GM12878 (cell line): ENCODE data around the gene CCSER1. TPM values are rescaled to one million over a fixed set of nuclear protein-coding genes. Genes with fewer than 3 reads are reported as not detected.
"Not testable (repeated sequence)": the region's sequence is repeated elsewhere in the genome, so short reads cannot be mapped to it uniquely, and the experiment has no call there.

Experiments
- ATAC-seq: fragments of 200-7000 bp; cut with Tn5 transposase; 3 replicates; pipeline ENCODE4 v1.9.1; 2020; ENCODE audit warnings: mild to moderate bottlenecking, moderate library complexity
- BruUV-seq: library from RNA; stranded (reverse); fragments of 400-500 nt; replicated peaks from 2 replicates; lab custom pipeline; 2021; lab: Mats Ljungman, UMichigan
- CTCF ChIA-PET: fragments of 300-600 bp; sonication (Branson Sonifier 250); formaldehyde crosslinking; extraction: SDS; loops from one replicate; lab custom pipeline; 2021; ENCODE audit warnings: inconsistent platforms; lab: Yijun Ruan, JAX
- POLR2A ChIA-PET: fragments of 350-600 bp; formaldehyde crosslinking; extraction: SDS; loops from one replicate; lab custom pipeline; 2021; ENCODE audit warnings: inconsistent platforms; lab: Charles Lee
- RAD21 ChIA-PET: fragments of 300-600 bp; sonication (Branson Sonifier 250); formaldehyde crosslinking; loops from one replicate; lab custom pipeline; 2023; ENCODE audit warnings: antibody characterized with exemption; ENCODE audit not compliant: unreplicated experiment; lab: Charles Lee
- SMC1A ChIA-PET: fragments of 300-600 bp; sonication (Branson Sonifier 250); formaldehyde crosslinking; loops from one replicate; lab custom pipeline; 2023; ENCODE audit not compliant: unreplicated experiment, uncharacterized antibody; lab: Charles Lee
- DNase-seq: peaks from one replicate; pipeline ENCODE4 v3.0.0-alpha.2; 2011; ENCODE audit warnings: low read depth, low spot score
- FAIRE-seq: peaks from 3 replicates; lab custom pipeline; 2011; peaks lifted over from hg19 to GRCh38; lab: Jason Lieb, UNC
- H2AFZ ChIP-seq: 2 replicates; pipeline ENCODE4 v1.6.0; 2011; ENCODE audit warnings: low read depth, low read length, control low read depth; ENCODE audit not compliant: control insufficient read depth
- H3K27ac ChIP-seq: 2 replicates; pipeline ENCODE4 v1.5.1; 2011; ENCODE audit warnings: control low read depth; ENCODE audit not compliant: control insufficient read depth, insufficient read depth
- H3K27me3 ChIP-seq, 2 experiments: replicated peaks in 1 of 2; 2 replicates each; pipeline versions ENCODE4 v1.6.0 to v1.6.1; 2011; ENCODE audit warnings: low read length in 1 of 2; ENCODE audit not compliant: control insufficient read depth in 2 of 2, insufficient read depth in 2 of 2
- H3K36me3 ChIP-seq, 2 experiments: 2 replicates each; pipeline ENCODE4 v1.5.1; 2011; ENCODE audit warnings: low read length in 1 of 2; ENCODE audit not compliant: control insufficient read depth in 2 of 2, insufficient read depth in 2 of 2
- H3K4me1 ChIP-seq: 2 replicates; pipeline ENCODE4 v1.6.1; 2011; ENCODE audit warnings: mild to moderate bottlenecking, low read length, moderate library complexity, mixed read lengths; ENCODE audit not compliant: control insufficient read depth, insufficient read depth
- H3K4me2 ChIP-seq: 2 replicates; pipeline ENCODE4 v1.6.0; 2011; ENCODE audit warnings: control low read depth; ENCODE audit not compliant: control insufficient read depth, insufficient read depth
- H3K4me3 ChIP-seq: fragments of 200-600 bp; sonication (generic); 2 replicates; pipeline ENCODE4 v1.5.1; 2016
- H3K79me2 ChIP-seq: 2 replicates; pipeline ENCODE4 v1.6.0; 2011; ENCODE audit warnings: low read length; ENCODE audit not compliant: control insufficient read depth, insufficient read depth
- H3K9ac ChIP-seq: 2 replicates; pipeline ENCODE4 v1.8.0; 2011; ENCODE audit warnings: low read length, control low read depth, mixed read lengths; ENCODE audit not compliant: control insufficient read depth, insufficient read depth
- H3K9me3 ChIP-seq: replicated peaks from 3 replicates; pipeline ENCODE4 v1.5.1; 2011; ENCODE audit warnings: mild to moderate bottlenecking, low read length; ENCODE audit not compliant: control insufficient read depth, insufficient read depth
- H4K20me1 ChIP-seq: 2 replicates; pipeline ENCODE4 v1.6.0; 2011; ENCODE audit not compliant: control insufficient read depth, insufficient read depth
- CHD1 ChIP-seq: IDR thresholded peaks from 2 replicates; pipeline ENCODE4 v1.6.1; 2012; ENCODE audit warnings: low read depth, low read length, improper control_type of control experiment
- SPI1 ChIP-seq: IDR thresholded peaks from 2 replicates; pipeline ENCODE4 v1.6.1; 2011; ENCODE audit warnings: low read depth, mild to moderate bottlenecking, low read length, moderate library complexity, borderline replicate concordance; ENCODE audit not compliant: insufficient read depth
- WGBS: methylation state at CpG from one replicate; pipeline ENCODE4 v1.1.6; 2016; ENCODE audit warnings: low lambda C conversion rate; ENCODE audit not compliant: insufficient replicate concordance, insufficient coverage; ENCODE audit errors: missing lambda C conversion rate; 5-methylcytosine and 5-hydroxymethylcytosine counted together
- in situ Hi-C: fragments of 300-500 bp; cut with MboI; formaldehyde crosslinking; loops from 9 replicates; pipeline ENCODE4 v1.14.3; 2018; ENCODE audit warnings: mixed read lengths
- intact Hi-C: fragments of 100-400 bp; cut with micrococcal nuclease; formaldehyde crosslinking; loops from one replicate; pipeline ENCODE4 v1.14.2; 2022; ENCODE audit not compliant: unreplicated experiment
- polyA plus RNA-seq, 11 experiments: library from polyadenylated mRNA; depleted of rRNA in 4 of 11; unstranded in 6 of 11; stranded (reverse) in 5 of 11; fragments of >200 nt; fragmentation: Nextera tagmentation in 4 of 11; fragmentation: Illumina TruSeq in 1 of 11; extraction: Ambion mirVana in 4 of 11; extraction: Trizol in 1 of 11; gene quantifications; 1 replicate in 1 of 11; 2 replicates in 10 of 11; pipeline versions ENCODE4 v1.2.1 to v1.2.3, GENCODE V29; 2011 to 2016; ENCODE audit warnings: inconsistent platforms in 2 of 11, missing spikeins in 2 of 11, low read depth in 1 of 11
- total RNA-seq, 4 experiments: library from RNA; depleted of rRNA in 3 of 4; stranded (reverse); fragments of >200 nt in 3 of 4; fragmentation: Illumina TruSeq in 1 of 4; extraction: Trizol in 1 of 4; gene quantifications; 2 replicates each; pipeline versions ENCODE4 v1.2.1 to v1.2.3, GENCODE V29; 2013 to 2021

The CCSER1 gene
- total and polyA plus RNA-seq, 10 of the 15 experiments (the other 5 are each of a cell fraction or from before 2014, with no cell fraction given) = 0.22 to 2.7 (median 1.0) TPM

DNA sequence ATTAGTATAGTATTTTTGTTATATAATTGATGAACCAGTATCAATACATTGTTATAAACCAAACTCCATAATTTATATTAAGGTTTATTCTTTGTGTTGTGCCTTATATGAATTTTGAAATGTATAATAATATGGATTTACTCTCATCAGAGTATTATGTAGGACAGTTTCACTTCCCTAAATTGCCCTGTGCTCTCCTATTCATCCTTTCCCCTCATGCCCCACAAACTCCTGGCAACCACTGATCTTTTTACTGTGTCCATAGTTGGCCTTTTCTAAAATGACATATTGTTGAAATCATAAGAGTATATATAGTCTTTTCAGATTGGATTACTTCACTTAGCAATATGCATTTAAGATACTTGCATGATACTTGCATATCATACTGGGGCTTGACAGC lies 1218.4 kb downstream of the CCSER1 start:
- in situ Hi-C loops (no loop called here), intact Hi-C loops (no loop called here)
- BruUV-seq = no TSS peak
- ChIA-PET SMC1A (no interaction called here), RAD21 (no interaction called here), CTCF (no interaction called here), POLR2A (no interaction called here)
- peak; percentile 87 for ATAC-seq
- no peak for FAIRE-seq
- Histone ChIP-seq H3K36me3 (no peaks in the 10 kb centered on the region), H3K4me2 (no peak overlapping the region), H3K4me1 (no peaks in the 10 kb centered on the region), H3K4me3 (no peak overlapping the region), H3K9me3 (no peaks in the 10 kb centered on the region), H2AFZ (no peak overlapping the region), H3K9ac (no peak overlapping the region), H3K79me2 (no peaks in the 10 kb centered on the region), H3K27ac (no peak overlapping the region), H3K27me3 (no peaks in the 10 kb centered on the region), H4K20me1 (no peaks in the 10 kb centered on the region)
- no peak for DNase-seq
- TF ChIP-seq CHD1 = no peak
- peak; percentile 73 for TF ChIP-seq SPI1
- TF ChIP-seq, all 136 proteins: peak for 1

DNA sequence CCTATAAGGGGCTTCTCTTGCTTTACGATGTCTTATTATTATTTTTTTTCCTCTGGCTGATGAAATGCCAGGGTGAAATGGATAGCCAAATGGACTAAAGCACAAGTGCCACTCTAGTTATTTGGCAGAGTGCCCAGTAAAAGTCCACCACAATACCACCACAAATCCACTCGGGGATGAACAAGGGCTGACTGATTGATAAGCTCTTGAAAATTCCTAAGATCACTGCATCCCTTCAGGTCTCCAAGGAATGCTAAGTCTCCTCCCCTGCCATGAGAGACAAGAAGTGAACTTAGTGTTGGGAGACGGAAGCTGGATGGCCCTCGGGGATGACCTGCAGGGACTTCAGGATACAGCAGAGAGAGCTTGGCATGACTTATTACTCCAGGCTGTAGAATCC lies 1229.3 kb downstream of the CCSER1 start:
- DNase-seq, ATAC-seq, intact Hi-C loops, POLR2A ChIA-PET, H3K79me2 ChIP-seq, RAD21 ChIA-PET, H3K36me3 ChIP-seq, H3K27ac ChIP-seq, H3K4me3 ChIP-seq, H3K4me2 ChIP-seq, H3K9me3 ChIP-seq, H4K20me1 ChIP-seq, BruUV-seq, FAIRE-seq, H3K27me3 ChIP-seq, H3K4me1 ChIP-seq, H3K9ac ChIP-seq, in situ Hi-C loops, H2AFZ ChIP-seq: not testable (repeated sequence)
- WGBS = 39% methylated on average over 4 of the region's 4 CpGs
- CTCF ChIA-PET = interaction anchor here (1.1 kb wide), 1 partner anchor 12 kb away, joined by 3 read pairs; no protein-coding TSS in a partner anchor
- SMC1A ChIA-PET = interaction anchor here (0.8 to 1.2 kb wide), 2 partner anchors 10 to 50 kb away, joined by 4 read pairs; no protein-coding TSS in a partner anchor

DNA sequence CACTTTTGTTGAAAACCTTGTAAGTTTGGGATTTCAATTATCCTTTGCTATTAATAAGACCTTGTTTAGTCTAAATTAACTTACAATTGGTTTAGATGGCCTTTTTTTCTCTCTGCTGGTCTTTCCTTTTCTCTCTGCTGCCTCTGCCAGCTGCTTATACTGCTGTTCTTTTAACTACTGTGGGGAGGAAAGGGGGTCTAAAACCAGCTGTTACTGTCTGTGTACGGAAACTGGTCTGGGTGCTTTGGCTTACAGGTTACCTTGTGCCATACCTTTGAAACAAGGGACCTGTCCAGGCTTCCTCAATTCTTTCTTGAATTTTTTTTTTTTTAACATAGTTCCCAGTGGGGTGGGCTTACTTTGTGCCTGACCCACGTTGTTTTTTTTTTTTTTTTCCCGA lies 1230.8 kb downstream of the CCSER1 start:
- ChIA-PET RAD21 (interaction anchor here (0.7 kb wide), 1 partner anchor 78 kb away, joined by 3 read pairs; no protein-coding TSS in a partner anchor), SMC1A (interaction anchor here (0.6 to 0.9 kb wide), 3 partner anchors 16 to 562 kb away, joined by 3 to 5 read pairs (median 3); no protein-coding TSS in a partner anchor)
- intact Hi-C loops = loop anchor here (2.0 kb wide), 1 partner anchor 79 kb away; no protein-coding TSS in a partner anchor
- in situ Hi-C loops, POLR2A ChIA-PET, H3K79me2 ChIP-seq, BruUV-seq, FAIRE-seq, H2AFZ ChIP-seq, H3K4me1 ChIP-seq, H3K27me3 ChIP-seq, H4K20me1 ChIP-seq, H3K4me3 ChIP-seq, CTCF ChIA-PET, H3K9ac ChIP-seq, H3K4me2 ChIP-seq, H3K9me3 ChIP-seq, H3K36me3 ChIP-seq, DNase-seq, H3K27ac ChIP-seq: not testable (repeated sequence)
- ATAC-seq = peak; percentile 82
- 44% methylated on average over 1 of the region's 3 CpGs for WGBS
